Measurements from ENCODE around the gene HDHD2. TPM values are rescaled to one million over a fixed set of nuclear protein-coding genes. Genes with fewer than 3 reads are reported as not detected.
A peak's percentile ranks its signal among the peaks of the same experiment; 100 is the strongest.

The HDHD2 gene
- total and polyA plus RNA-seq, 2 of the 13 experiments (the other 11 are each of a cell fraction or from before 2014, with no cell fraction given): 10.2 to 34.7 TPM

DNA sequence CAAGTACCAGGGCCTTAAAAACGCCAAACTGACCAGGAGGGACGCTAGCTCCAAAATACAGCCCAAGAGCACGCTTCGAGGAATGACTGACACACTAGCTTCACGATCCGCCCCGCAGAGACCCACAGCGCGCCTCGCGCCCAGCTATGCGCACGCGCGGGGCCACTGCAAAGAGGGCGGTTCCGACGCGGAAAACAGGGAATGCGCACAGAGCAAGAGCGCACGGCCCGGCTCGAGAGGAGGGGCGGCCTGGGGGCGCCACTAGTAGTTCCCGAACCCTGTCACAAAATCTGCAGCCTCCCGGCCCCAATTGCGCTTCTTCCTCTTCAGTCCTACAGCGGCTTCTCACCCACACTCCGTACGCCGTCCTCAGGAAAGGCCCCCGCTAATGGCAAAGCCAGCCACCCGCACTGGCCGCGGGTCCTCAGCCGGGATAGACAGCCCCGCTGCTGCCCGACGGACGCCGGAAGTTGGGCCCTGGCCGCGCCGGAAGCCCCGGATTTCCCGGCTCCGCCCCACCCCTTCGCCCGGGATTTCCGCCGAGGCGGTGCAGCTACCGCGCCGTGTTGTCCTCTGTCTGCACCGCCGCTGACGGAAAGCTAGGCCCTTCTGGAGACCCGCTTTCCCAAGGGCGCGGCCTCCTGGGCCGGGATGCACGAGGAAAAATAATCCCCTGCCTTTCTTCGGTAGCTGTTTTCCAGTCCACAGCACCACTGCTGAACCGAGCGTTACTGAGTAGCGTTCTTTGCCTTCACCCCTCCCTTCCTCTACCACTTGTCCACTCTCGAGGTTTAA, at the start of gene HDHD2 (continued):
- TF ChIP-seq, protein P1, sequence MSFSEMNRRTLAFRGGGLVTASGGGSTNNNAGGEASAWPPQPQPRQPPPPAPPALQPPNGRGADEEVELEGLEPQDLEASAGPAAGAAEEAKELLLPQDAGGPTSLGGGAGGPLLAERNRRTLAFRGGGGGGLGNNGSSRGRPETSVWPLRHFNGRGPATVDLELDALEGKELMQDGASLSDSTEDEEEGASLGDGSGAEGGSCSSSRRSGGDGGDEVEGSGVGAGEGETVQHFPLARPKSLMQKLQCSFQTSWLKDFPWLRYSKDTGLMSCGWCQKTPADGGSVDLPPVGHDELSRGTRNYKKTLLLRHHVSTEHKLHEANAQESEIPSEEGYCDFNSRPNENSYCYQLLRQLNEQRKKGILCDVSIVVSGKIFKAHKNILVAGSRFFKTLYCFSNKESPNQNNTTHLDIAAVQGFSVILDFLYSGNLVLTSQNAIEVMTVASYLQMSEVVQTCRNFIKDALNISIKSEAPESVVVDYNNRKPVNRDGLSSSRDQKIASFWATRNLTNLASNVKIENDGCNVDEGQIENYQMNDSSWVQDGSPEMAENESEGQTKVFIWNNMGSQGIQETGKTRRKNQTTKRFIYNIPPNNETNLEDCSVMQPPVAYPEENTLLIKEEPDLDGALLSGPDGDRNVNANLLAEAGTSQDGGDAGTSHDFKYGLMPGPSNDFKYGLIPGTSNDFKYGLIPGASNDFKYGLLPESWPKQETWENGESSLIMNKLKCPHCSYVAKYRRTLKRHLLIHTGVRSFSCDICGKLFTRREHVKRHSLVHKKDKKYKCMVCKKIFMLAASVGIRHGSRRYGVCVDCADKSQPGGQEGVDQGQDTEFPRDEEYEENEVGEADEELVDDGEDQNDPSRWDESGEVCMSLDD (CRISPR knock-in tag; IDR thresholded peaks at IDR 0.05; ENCODE audit: borderline replicate concordance): no peak; the same call in 1 of the 2 replicates
- TF ChIP-seq ZNF20 (CRISPR knock-in tag; IDR thresholded peaks at IDR 0.05): 0 out of 2 replicates have a peak, but pooled peaks have one; percentile 60
- no peak for TF ChIP-seq ZNF761 (CRISPR knock-in tag; conservative IDR thresholded peaks at IDR 0.05)
- peak; percentile 64; the same call in 1 of the 2 replicates for TF ChIP-seq ZNF563 (CRISPR knock-in tag; IDR thresholded peaks at IDR 0.05)
- no peak for TF ChIP-seq ATAD3A (CRISPR knock-in tag; IDR thresholded peaks at IDR 0.05)
- TF ChIP-seq PHB2 (IDR thresholded peaks at IDR 0.05; ENCODE audit: partially characterized antibody): no peak
- peak; percentile 90; the same call in 1 of the 2 replicates for TF ChIP-seq EEA1 (CRISPR knock-in tag; IDR thresholded peaks at IDR 0.05; ENCODE audit: borderline replicate concordance)
- TF ChIP-seq DMAP1 (CRISPR knock-in tag; IDR thresholded peaks at IDR 0.05): peak; percentile 75
- TF ChIP-seq, protein P2, sequence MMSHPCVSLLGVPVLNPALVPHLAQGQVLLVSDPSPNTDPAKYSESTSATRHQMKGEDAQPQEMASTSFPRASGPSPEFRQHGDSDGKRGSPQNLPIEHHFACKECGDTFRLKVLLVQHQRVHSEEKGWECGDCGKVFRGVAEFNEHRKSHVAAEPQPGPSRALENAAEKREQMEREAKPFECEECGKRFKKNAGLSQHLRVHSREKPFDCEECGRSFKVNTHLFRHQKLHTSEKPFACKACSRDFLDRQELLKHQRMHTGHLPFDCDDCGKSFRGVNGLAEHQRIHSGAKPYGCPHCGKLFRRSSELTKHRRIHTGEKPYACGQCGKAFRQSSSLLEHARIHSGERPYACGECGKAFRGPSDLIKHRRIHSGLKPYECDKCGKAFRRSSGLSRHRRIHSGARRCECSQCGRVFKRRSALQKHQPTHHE (CRISPR knock-in tag; IDR thresholded peaks at IDR 0.05; ENCODE audit: borderline replicate concordance): no peak
- peak; percentile 73 for TF ChIP-seq UBTF (CRISPR knock-in tag; IDR thresholded peaks at IDR 0.05)
- no peak for TF ChIP-seq TRIM22 (IDR thresholded peaks at IDR 0.05)
- no peak for TF ChIP-seq GTF3A (CRISPR knock-in tag; conservative IDR thresholded peaks at IDR 0.05)
- TF ChIP-seq ZNF614 (CRISPR knock-in tag; IDR thresholded peaks at IDR 0.05; ENCODE audit: borderline replicate concordance): no peak; the same call in 1 of the 2 replicates
- TF ChIP-seq ATF1 (CRISPR knock-in tag; IDR thresholded peaks at IDR 0.05): no peak
- TF ChIP-seq, protein P3, sequence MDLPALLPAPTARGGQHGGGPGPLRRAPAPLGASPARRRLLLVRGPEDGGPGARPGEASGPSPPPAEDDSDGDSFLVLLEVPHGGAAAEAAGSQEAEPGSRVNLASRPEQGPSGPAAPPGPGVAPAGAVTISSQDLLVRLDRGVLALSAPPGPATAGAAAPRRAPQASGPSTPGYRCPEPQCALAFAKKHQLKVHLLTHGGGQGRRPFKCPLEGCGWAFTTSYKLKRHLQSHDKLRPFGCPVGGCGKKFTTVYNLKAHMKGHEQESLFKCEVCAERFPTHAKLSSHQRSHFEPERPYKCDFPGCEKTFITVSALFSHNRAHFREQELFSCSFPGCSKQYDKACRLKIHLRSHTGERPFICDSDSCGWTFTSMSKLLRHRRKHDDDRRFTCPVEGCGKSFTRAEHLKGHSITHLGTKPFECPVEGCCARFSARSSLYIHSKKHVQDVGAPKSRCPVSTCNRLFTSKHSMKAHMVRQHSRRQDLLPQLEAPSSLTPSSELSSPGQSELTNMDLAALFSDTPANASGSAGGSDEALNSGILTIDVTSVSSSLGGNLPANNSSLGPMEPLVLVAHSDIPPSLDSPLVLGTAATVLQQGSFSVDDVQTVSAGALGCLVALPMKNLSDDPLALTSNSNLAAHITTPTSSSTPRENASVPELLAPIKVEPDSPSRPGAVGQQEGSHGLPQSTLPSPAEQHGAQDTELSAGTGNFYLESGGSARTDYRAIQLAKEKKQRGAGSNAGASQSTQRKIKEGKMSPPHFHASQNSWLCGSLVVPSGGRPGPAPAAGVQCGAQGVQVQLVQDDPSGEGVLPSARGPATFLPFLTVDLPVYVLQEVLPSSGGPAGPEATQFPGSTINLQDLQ (CRISPR knock-in tag; IDR thresholded peaks at IDR 0.05): no peak
- TF ChIP-seq, protein P4, sequence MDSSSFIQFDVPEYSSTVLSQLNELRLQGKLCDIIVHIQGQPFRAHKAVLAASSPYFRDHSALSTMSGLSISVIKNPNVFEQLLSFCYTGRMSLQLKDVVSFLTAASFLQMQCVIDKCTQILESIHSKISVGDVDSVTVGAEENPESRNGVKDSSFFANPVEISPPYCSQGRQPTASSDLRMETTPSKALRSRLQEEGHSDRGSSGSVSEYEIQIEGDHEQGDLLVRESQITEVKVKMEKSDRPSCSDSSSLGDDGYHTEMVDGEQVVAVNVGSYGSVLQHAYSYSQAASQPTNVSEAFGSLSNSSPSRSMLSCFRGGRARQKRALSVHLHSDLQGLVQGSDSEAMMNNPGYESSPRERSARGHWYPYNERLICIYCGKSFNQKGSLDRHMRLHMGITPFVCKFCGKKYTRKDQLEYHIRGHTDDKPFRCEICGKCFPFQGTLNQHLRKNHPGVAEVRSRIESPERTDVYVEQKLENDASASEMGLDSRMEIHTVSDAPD (CRISPR knock-in tag; IDR thresholded peaks at IDR 0.05): no peak
- no peak for TF ChIP-seq HOXA7 (CRISPR knock-in tag; IDR thresholded peaks at IDR 0.05)
